A549 (cell line): Measurements from ENCODE around the gene WNT7A. TPM values are rescaled to one million over a fixed set of nuclear protein-coding genes. Genes with fewer than 3 reads are reported as not detected.

Experiments used
- ATAC-seq, 2 experiments: fragments of 200-7000 bp in 1 of 2; fragments of >200 bp in 1 of 2; cut with Nextera tagmentation in 1 of 2; cut with Tn5 transposase in 1 of 2; 3 replicates each; pipeline versions ENCODE4 v1.8.0 to v1.9.1; 2018 to 2020; ENCODE audit warnings: mild to moderate bottlenecking in 1 of 2, moderate library complexity in 1 of 2
- CTCF ChIA-PET: fragments of 300-600 bp; sonication (Branson Sonifier 250); formaldehyde crosslinking; extraction: SDS; loops from one replicate; lab custom pipeline; 2021; ENCODE audit warnings: antibody characterized with exemption, inconsistent platforms; lab: Yijun Ruan, JAX
- POLR2A ChIA-PET: fragments of 350-600 bp; formaldehyde crosslinking; extraction: SDS; loops from one replicate; lab custom pipeline; 2021; ENCODE audit warnings: antibody characterized with exemption, inconsistent platforms; lab: Yijun Ruan, JAX
- DNase-seq, 2 experiments: peaks; one replicate each; pipeline versions ENCODE4 v3.0.0 to v3.0.0-alpha.2; 2011 to 2016; ENCODE audit warnings: low read depth in 1 of 2, low spot score in 1 of 2
- FAIRE-seq: peaks from 2 replicates; lab custom pipeline; 2011; peaks lifted over from hg19 to GRCh38; lab: Jason Lieb, UNC
- H3K27ac ChIP-seq, 2 experiments: fragments of >200 bp; sonication (Bioruptor Twin); formaldehyde crosslinking; 3 replicates each; pipeline ENCODE4 v1.5.1; 2016 to 2017
- H3K4me1 ChIP-seq: fragments of >200 bp; sonication (Bioruptor Twin); formaldehyde crosslinking; 3 replicates; pipeline ENCODE4 v1.6.1; 2016
- H3K4me2 ChIP-seq: fragments of >200 bp; sonication (Bioruptor Twin); formaldehyde crosslinking; 3 replicates; pipeline ENCODE4 v1.6.1; 2016
- H3K4me3 ChIP-seq: fragments of >200 bp; sonication (Bioruptor Twin); formaldehyde crosslinking; 3 replicates; pipeline ENCODE4 v1.5.1; 2016
- H3K9me3 ChIP-seq: fragments of >200 bp; sonication (Bioruptor Twin); formaldehyde crosslinking; 3 replicates; pipeline ENCODE4 v1.6.1; 2016
- BCL3 ChIP-seq: fragments of >200 bp; sonication (Bioruptor Twin); formaldehyde crosslinking; IDR thresholded peaks from 3 replicates; pipeline ENCODE4 v1.6.1; 2016
- BHLHE40 ChIP-seq: IDR thresholded peaks from 2 replicates; pipeline ENCODE4 v1.6.1; 2012; ENCODE audit warnings: low read depth, low read length, inconsistent platforms
- CHD2 ChIP-seq: fragments of 150-350 bp; IDR thresholded peaks from 2 replicates; pipeline ENCODE4 v1.6.1; 2014; ENCODE audit warnings: low read length; ENCODE audit not compliant: partially characterized antibody
- CTCF ChIP-seq: fragments of >200 bp; sonication (Bioruptor Twin); formaldehyde crosslinking; IDR thresholded peaks from 3 replicates; pipeline ENCODE4 v1.5.1; 2016
- ESRRA ChIP-seq: fragments of 150-350 bp; IDR thresholded peaks from 2 replicates; pipeline ENCODE4 v1.6.1; 2014; ENCODE audit warnings: mild to moderate bottlenecking, low read length, borderline replicate concordance
- FOSL2 ChIP-seq, 2 experiments: fragments of 450-650 bp in 1 of 2; fragments of >200 bp in 1 of 2; sonication (Bioruptor Twin) in 1 of 2; formaldehyde crosslinking; IDR thresholded peaks; 2 replicates each; pipeline versions ENCODE4 v1.5.0 to v1.6.1; 2016 to 2020; ENCODE audit warnings: mild to moderate bottlenecking in 1 of 2, moderate library complexity in 1 of 2
- GATA3 ChIP-seq: IDR thresholded peaks from 2 replicates; pipeline ENCODE4 v1.6.1; 2012; ENCODE audit warnings: borderline replicate concordance
- HES2 ChIP-seq: fragments of >200 bp; sonication (Bioruptor Twin); formaldehyde crosslinking; IDR thresholded peaks from 2 replicates; pipeline ENCODE4 v1.6.1; 2016
- HOXA7 ChIP-seq: fragments of 250-450 bp; sonication (Bioruptor Pico); IDR thresholded peaks from 2 replicates; pipeline ENCODE4 v1.5.0; 2020; ENCODE audit warnings: mild to moderate bottlenecking, moderate library complexity
- HOXB13 ChIP-seq: fragments of 250-450 bp; sonication (Bioruptor Pico); IDR thresholded peaks from 2 replicates; pipeline ENCODE4 v1.5.0; 2020; ENCODE audit warnings: low read depth, mild to moderate bottlenecking, moderate library complexity
- JUN ChIP-seq, 2 experiments: fragments of >200 bp; sonication (Bioruptor Twin); formaldehyde crosslinking; IDR thresholded peaks; 2 replicates in 1 of 2; 3 replicates in 1 of 2; pipeline ENCODE4 v1.6.1; 2016 to 2017
- JUNB ChIP-seq: fragments of >200 bp; sonication (Bioruptor Twin); formaldehyde crosslinking; IDR thresholded peaks from 2 replicates; pipeline ENCODE4 v1.6.1; 2016
- KDM5A ChIP-seq: fragments of 200-600 bp; sonication (generic); IDR thresholded peaks from 2 replicates; pipeline ENCODE4 v1.6.1; 2016; ENCODE audit warnings: antibody characterized with exemption, mild to moderate bottlenecking
- MAX ChIP-seq: IDR thresholded peaks from 2 replicates; pipeline ENCODE4 v1.6.1; 2012
- NR3C1 ChIP-seq: fragments of >200 bp; sonication (Bioruptor Twin); formaldehyde crosslinking; IDR thresholded peaks from 3 replicates; pipeline ENCODE4 v1.6.1; 2017
- POLR2A ChIP-seq: IDR thresholded peaks from 2 replicates; pipeline ENCODE4 v1.6.1; 2012; ENCODE audit warnings: mild to moderate bottlenecking, low read length
- RCOR1 ChIP-seq: fragments of 150-350 bp; IDR thresholded peaks from 2 replicates; pipeline ENCODE4 v1.6.1; 2014; ENCODE audit warnings: antibody characterized with exemption, low read length, low read depth
- SREBF2 ChIP-seq: fragments of 450-650 bp; IDR thresholded peaks from 2 replicates; pipeline ENCODE4 v1.6.1; 2014; ENCODE audit warnings: mild to moderate bottlenecking, moderate library complexity
- ZC3H11A ChIP-seq: fragments of 450-650 bp; IDR thresholded peaks from 2 replicates; pipeline ENCODE4 v1.6.1; 2014; ENCODE audit warnings: antibody characterized with exemption, mild to moderate bottlenecking
- ZNF302 ChIP-seq: fragments of 250-450 bp; sonication (Bioruptor Pico); IDR thresholded peaks from 2 replicates; pipeline ENCODE4 v1.9.0; 2021; ENCODE audit warnings: inconsistent platforms, mild to moderate bottlenecking, moderate library complexity
- WGBS: methylation state at CpG from one replicate; pipeline ENCODE4 v1.1.6; 2017; ENCODE audit errors: missing lambda C conversion rate; 5-methylcytosine and 5-hydroxymethylcytosine counted together
- polyA plus RNA-seq, 4 experiments: library from polyadenylated mRNA; depleted of rRNA in 3 of 4; stranded (reverse); fragments of >200 nt; fragmentation: RNase III in 1 of 4; extraction: RNeasy Plus Mini Kit Qiagen cat#74134 plus additional on column Dnase treatment in 1 of 4; gene quantifications; 2 replicates in 3 of 4; 3 replicates in 1 of 4; pipeline ENCODE4 v1.2.3, GENCODE V29; 2011 to 2017

WNT7A gene
- polyA plus RNA-seq, 2 of the 4 experiments (the other 2 are of a cell fraction): 0.03 TPM

GRCh38 chr3:13890377-13891016 is 10.6 kb upstream of the WNT7A start:
- ChIA-PET CTCF (interaction anchor here (1.6 to 4.0 kb wide), 2 partner anchors 10 to 233 kb away, joined by 10 to 25 read pairs; partner anchors contain the start of gene WNT7A), POLR2A (no interaction called here)
- Histone ChIP-seq H3K4me1 (no peaks in the 10 kb centered on the region), H3K9me3 (peaks cover 11% of the 10 kb centered on the region), H3K4me2 (no peak overlapping the region), H3K4me3 (no peak overlapping the region), H3K27ac (no peak overlapping the region)
- DNase-seq: no peak
- TF ChIP-seq ZNF302 (CRISPR knock-in tag): no peak
- no peak for TF ChIP-seq MAX
- no peak for TF ChIP-seq CHD2
- no peak for TF ChIP-seq CTCF
- no peak for TF ChIP-seq BCL3
- TF ChIP-seq RCOR1: no peak
- TF ChIP-seq FOSL2 (IDR thresholded peaks at IDR 0.05): no peak
- TF ChIP-seq FOSL2 (CRISPR knock-in tag; IDR thresholded peaks at IDR 0.05): no peak
- TF ChIP-seq SREBF2: no peak
- no peak for TF ChIP-seq JUN (IDR thresholded peaks at IDR 0.05)
- no peak for TF ChIP-seq ZC3H11A
- TF ChIP-seq HES2: no peak
- TF ChIP-seq HOXA7 (CRISPR knock-in tag): no peak
- no peak for TF ChIP-seq POLR2A
- WGBS: 35% methylated on average over 12 of the region's 13 CpGs
- FAIRE-seq: no peak
- no peak for ATAC-seq

- peaks cover 4% of the 10 kb centered on the region; the same call in 1 of the 3 replicates for H3K9me3 ChIP-seq
- 69% methylated on average over 1 of the region's 1 CpG for WGBS
- CTCF ChIA-PET: interaction anchor here (0.7 to 11.0 kb wide), 5 partner anchors 8 to 496 kb away, joined by 3 to 260 read pairs (median 4); partner anchors contain the start of gene WNT7A
These were observed 8.7 kb upstream of the WNT7A start for GRCh38 chr3:13888576-13888975.

More at GRCh38 chr3:13888576-13888975, 8.7 kb upstream of the WNT7A start:
- POLR2A ChIA-PET: no interaction called here
- ATAC-seq (no peak), DNase-seq (no peak), FAIRE-seq (no peak)
- H3K27ac ChIP-seq: no peak overlapping the region
- H3K4me1 ChIP-seq: no peaks in the 10 kb centered on the region
- TF ChIP-seq BHLHE40 (no peak), NR3C1 (no peak), ZNF302 (CRISPR knock-in tag) (no peak), CTCF (no peak), CHD2 (no peak), JUNB (no peak), ESRRA (no peak), KDM5A (no peak), GATA3 (no peak), HOXB13 (no peak)
- no peak overlapping the region for H3K4me2 ChIP-seq
- H3K4me3 ChIP-seq: no peak overlapping the region
